Heart left ventricle (tissue), 16 donors: ENCODE results near the gene SERPING1. TPM values are rescaled to one million over a fixed set of nuclear protein-coding genes. Genes with fewer than 3 reads are reported as not detected.

Experiments
- ATAC-seq, 4 donors: fragments of 200-7000 bp; cut with Tn5 transposase; one replicate each; pipeline ENCODE4 v1.9.1; 2020 to 2022; ENCODE audit warnings: moderate library complexity in 4 of 4, mild to moderate bottlenecking in 3 of 4, moderate number of reproducible peaks in 1 of 4
- DNase-seq, 5 donors: peaks; one replicate each; pipeline ENCODE4 v3.0.0-alpha.2; 2020
- H3K27ac ChIP-seq, 12 donors: fragments of 200-600 bp; sonication (generic) in 4 of 12; one replicate each; pipeline versions ENCODE4 v1.5.0 to v1.8.0; 2016 to 2022; ENCODE audit warnings: mild to moderate bottlenecking in 2 of 12
- H3K27me3 ChIP-seq, 9 donors: fragments of 200-600 bp; sonication (generic) in 2 of 9; one replicate each; pipeline versions ENCODE4 v1.5.1 to v1.8.0; 2016 to 2022; ENCODE audit warnings: mild to moderate bottlenecking in 3 of 9
- H3K36me3 ChIP-seq, 9 donors: fragments of 200-600 bp; sonication (generic) in 2 of 9; one replicate each; pipeline versions ENCODE4 v1.5.0 to v1.8.0; 2018 to 2022; ENCODE audit warnings: mild to moderate bottlenecking in 2 of 9
- H3K4me1 ChIP-seq, 12 donors: fragments of 200-600 bp; sonication (generic) in 4 of 12; one replicate each; pipeline versions ENCODE4 v1.5.0 to v1.8.0; 2016 to 2022; ENCODE audit warnings: mild to moderate bottlenecking in 3 of 12
- H3K4me3 ChIP-seq, 12 donors: fragments of 200-600 bp; sonication (generic) in 4 of 12; one replicate each; pipeline versions ENCODE4 v1.5.0 to v1.8.0; 2017 to 2022; ENCODE audit warnings: mild to moderate bottlenecking in 9 of 12, moderate library complexity in 4 of 12
- H3K9me3 ChIP-seq, 12 donors: fragments of 200-600 bp; sonication (generic) in 4 of 12; one replicate each; pipeline versions ENCODE4 v1.5.0 to v1.8.0; 2016 to 2022; ENCODE audit warnings: mild to moderate bottlenecking in 1 of 12
- POLR2A ChIP-seq, 2 donors: fragments of 450-650 bp; IDR thresholded peaks; one replicate each; pipeline ENCODE4 v1.6.1; 2017; ENCODE audit warnings: antibody characterized with exemption in 2 of 2, mild to moderate bottlenecking in 2 of 2, moderate library complexity in 2 of 2
- WGBS, 4 donors: extraction: QIAGEN DNeasy Blood & Tissue Kit in 2 of 4; methylation state at CpG; one replicate each; pipeline versions ENCODE4 v1.1.5 to v1.1.7; 2013 to 2018; 5-methylcytosine and 5-hydroxymethylcytosine counted together
- intact Hi-C, 10 donors: fragments of 100-400 bp; cut with DNase I; formaldehyde crosslinking; loops; one replicate each; pipeline versions ENCODE4 v1.11.1 to v1.14.2; 2022
- polyA plus RNA-seq, 2 donors: library from polyadenylated mRNA; stranded (reverse); fragments of 200-250 nt; gene quantifications; one replicate each; pipeline ENCODE4 v1.2.3, GENCODE V29; 2013
- total RNA-seq, 9 donors: library from RNA; depleted of rRNA in 2 of 9; stranded (reverse); fragments of >200 nt in 2 of 9; fragmentation: NEBNext Ultra II Directional in 3 of 9; extraction: Animal tissue kit (Norgen Biotek cat#: 25700) in 3 of 9; gene quantifications; one replicate each; pipeline versions ENCODE4 v1.1.0 to v1.2.4, GENCODE V29; 2016 to 2023
- TF ChIP-seq, protein P1 (sequence below), 12 donors: fragments of 200-600 bp; sonication (generic) in 4 of 12; IDR thresholded peaks; one replicate each; pipeline versions ENCODE4 v1.5.0 to v1.8.0; 2018 to 2022; ENCODE audit warnings: antibody characterized with exemption in 12 of 12, mild to moderate bottlenecking in 5 of 12
- donor health status: ischemic (EF 13 %, LVEDD 7.1; RV severe dilation, severe dysfunction).
- donor health status: healthy with polysubstance abuse.
- donor health status: DM: no; HTN: yes; CAD: no.
- donor health status: DM: no; HTN: no; CAD: no.
- donor health status: ischemic (EF 25% LVEDD 6.9; RV normal size, moderate dysfunction).
- donor health status: ischemic (EF 25% LVEDD 5.7; RV mildly dilated, moderate dysfunction).
- donor health status: healthy.
- donor health status: DM: yes; HTN: yes; CAD: no.
- donor health status: ischemic (EF 35%, LVEDD 5.7; RV mildly dilated, moderate dysfunction).
- donor health status: nonischemic (EF 11% LVEDD 7.7; RV severe dilation, severe dysfunction).
- donor health status: DM: yes; HTN: yes; CAD: no.
- donor health status: PGD.
- donor health status: ischemic (EF 29% LVEDD 5.4; RV normal size, mild dysfunction).
- donor health status: nonischemic (EF 23%, LVEDD 6.1; RV moderate dilation, normal function).

SERPING1 gene
- total and polyA plus RNA-seq, 11 donors: 55.5 to 344 (median 87.0) TPM

DNA sequence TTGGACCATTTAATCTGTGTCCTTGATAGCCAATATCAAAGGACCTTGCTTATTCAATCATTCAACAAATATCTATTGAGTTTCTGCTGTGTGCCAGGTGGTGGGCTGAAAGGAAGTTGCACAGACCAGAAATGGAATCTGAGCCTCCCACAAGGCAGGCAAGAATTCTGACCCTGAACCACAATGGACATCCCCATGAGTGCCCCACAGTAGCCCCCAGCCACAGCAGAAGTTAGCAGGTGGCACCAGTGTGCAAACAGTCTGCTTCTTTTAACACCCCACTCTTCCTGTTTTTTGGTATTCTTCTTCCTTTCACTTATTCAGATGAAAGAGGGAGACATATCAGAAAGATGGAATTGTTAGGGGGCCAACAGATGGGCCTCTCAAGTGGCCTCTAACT lies 12.2 kb upstream of the SERPING1 start:
- H3K9me3 ChIP-seq: no peaks in the 10 kb centered on the region
- TF ChIP-seq, protein P1, sequence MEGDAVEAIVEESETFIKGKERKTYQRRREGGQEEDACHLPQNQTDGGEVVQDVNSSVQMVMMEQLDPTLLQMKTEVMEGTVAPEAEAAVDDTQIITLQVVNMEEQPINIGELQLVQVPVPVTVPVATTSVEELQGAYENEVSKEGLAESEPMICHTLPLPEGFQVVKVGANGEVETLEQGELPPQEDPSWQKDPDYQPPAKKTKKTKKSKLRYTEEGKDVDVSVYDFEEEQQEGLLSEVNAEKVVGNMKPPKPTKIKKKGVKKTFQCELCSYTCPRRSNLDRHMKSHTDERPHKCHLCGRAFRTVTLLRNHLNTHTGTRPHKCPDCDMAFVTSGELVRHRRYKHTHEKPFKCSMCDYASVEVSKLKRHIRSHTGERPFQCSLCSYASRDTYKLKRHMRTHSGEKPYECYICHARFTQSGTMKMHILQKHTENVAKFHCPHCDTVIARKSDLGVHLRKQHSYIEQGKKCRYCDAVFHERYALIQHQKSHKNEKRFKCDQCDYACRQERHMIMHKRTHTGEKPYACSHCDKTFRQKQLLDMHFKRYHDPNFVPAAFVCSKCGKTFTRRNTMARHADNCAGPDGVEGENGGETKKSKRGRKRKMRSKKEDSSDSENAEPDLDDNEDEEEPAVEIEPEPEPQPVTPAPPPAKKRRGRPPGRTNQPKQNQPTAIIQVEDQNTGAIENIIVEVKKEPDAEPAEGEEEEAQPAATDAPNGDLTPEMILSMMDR (IDR thresholded peaks at IDR 0.05): no peak
- TF ChIP-seq POLR2A (IDR thresholded peaks at IDR 0.05): no peak
- no peak overlapping the region for H3K4me3 ChIP-seq
- H3K36me3 ChIP-seq: no peaks in the 10 kb centered on the region
- peaks cover 0 to 4% (median 0%) of the 10 kb centered on the region in 9 donors for H3K27me3 ChIP-seq
- ATAC-seq: no peak
- no peak for DNase-seq
- H3K27ac ChIP-seq: no peak overlapping the region
- H3K4me1 ChIP-seq: peaks cover 0 to 5% (median 0%) of the 10 kb centered on the region in 12 donors
- intact Hi-C loops: loop anchor here in 1 of 10 donors (10.0 kb wide), 1 partner anchor 60 kb away; no protein-coding TSS in a partner anchor

DNA sequence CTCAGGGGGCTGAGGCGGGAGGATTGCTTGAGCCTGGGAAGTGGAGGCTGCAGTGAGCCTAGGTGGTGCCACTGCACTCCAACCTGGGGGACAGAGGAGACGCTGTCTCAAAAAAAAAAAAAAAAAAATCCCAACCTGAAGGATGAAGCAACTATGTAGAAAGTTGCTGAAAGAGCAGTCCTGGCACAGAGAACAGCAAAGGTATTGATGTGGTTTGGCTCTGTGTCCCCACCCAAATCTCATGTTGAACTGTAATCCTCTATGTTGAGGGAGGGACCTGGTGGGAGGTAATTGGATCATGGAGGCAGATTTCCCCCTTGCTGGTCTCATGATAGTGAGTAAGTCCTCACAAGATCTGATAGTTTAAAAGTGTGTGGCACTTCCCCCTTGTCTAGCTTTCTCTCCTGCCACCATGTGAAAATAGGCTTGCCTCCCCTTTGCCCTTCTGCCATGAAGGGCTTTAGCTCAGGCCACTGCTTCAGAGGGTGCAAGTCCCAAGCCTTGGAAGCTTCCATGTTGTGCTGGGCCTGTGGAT lies 10.7 kb upstream of the SERPING1 start:
- Histone ChIP-seq H3K27ac (no peak overlapping the region), H3K4me3 (no peak overlapping the region), H3K36me3 (no peaks in the 10 kb centered on the region), H3K4me1 (peaks cover 0 to 5% (median 0%) of the 10 kb centered on the region in 12 donors), H3K27me3 (peaks cover 0 to 4% (median 0%) of the 10 kb centered on the region in 9 donors), H3K9me3 (no peaks in the 10 kb centered on the region)
- no peak for TF ChIP-seq POLR2A (IDR thresholded peaks at IDR 0.05)
- TF ChIP-seq, protein P1 (IDR thresholded peaks at IDR 0.05): no peak
- 45 to 50% (median 48%) methylated on average over 2 of the region's 2 CpGs for WGBS, 4 donors
- ATAC-seq (no peak), DNase-seq (no peak)
- intact Hi-C loops: loop anchor here in 1 of 10 donors (10.0 kb wide), 1 partner anchor 62 kb away; no protein-coding TSS in a partner anchor

DNA sequence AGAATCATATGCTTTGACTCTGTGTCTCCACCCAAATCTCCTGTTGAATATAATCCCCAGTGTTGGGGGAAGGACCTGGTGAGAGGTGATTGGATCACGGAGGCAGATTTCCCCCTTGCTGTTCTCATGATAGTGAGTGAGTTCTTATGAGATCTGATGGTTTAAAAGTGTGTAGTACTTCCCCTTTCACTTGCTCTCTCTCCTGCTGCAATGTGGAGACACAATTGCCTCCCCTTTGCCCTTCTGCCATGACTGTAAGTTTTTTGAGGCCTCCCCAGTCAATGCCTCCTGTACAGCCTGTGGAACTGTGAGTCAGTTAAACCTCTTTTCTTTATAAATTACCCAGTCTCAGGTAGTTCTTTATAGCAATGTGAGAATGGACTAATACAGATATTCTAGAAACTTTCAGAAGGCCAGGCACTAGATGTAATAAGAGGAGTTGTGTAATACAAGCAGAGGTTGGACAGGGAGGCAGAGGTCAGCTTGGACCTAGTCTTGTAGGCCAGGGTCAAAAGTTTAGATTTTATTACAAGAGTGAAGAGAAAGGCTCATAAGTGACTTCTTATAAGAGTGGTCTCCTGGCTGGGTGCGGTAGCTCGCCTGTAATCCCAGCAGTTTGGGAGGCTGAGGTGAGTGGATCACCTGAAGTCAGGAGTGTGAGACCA lies 9.3 kb upstream of the SERPING1 start:
- TF ChIP-seq, protein P1 (IDR thresholded peaks at IDR 0.05): no peak
- no peak for TF ChIP-seq POLR2A (IDR thresholded peaks at IDR 0.05)
- no peak for ATAC-seq
- Histone ChIP-seq H3K9me3 (no peaks in the 10 kb centered on the region), H3K36me3 (no peaks in the 10 kb centered on the region), H3K27me3 (peaks cover 0 to 4% (median 0%) of the 10 kb centered on the region in 9 donors), H3K4me1 (peaks cover 0 to 5% (median 0%) of the 10 kb centered on the region in 12 donors), H3K27ac (no peak overlapping the region), H3K4me3 (no peak overlapping the region)
- intact Hi-C loops: loop anchor here in 1 of 10 donors (10.0 kb wide), 1 partner anchor 63 kb away; no protein-coding TSS in a partner anchor
- no peak for DNase-seq
- 82 to 100% (median 89%) methylated on average over 3 of the region's 3 CpGs for WGBS, 4 donors

DNA sequence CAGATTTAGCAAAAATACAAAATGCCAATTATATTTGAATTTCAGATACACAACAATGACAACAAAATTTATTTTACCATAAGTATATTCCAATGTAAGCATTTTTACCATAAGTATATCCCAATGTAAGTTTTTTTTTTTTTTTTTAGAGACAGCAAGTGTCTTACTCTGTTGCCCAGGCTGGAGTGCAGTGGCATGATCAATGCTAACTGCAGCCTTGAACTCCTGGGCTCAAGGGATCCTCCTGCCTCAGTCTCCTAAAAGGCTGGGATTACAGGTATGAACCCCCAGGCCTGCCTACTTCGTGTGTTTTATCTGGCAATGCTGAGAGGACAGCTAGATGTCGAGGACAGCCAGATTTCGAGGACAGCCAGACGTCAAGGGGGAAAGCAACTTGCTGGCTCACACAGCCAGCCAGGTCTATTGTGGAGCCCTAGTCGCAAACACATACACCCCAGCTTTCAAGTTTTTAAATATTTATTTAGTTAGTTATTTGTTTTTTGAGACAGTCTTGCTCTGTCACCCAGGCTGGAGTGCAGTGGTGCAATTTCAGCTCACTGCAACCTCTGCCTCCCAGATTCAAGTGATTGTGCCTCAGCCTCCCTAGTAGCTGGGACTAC lies 1.1 kb upstream of the SERPING1 start:
- ATAC-seq: no peak
- Histone ChIP-seq H3K9me3 (no peaks in the 10 kb centered on the region), H3K27me3 (peaks cover 0 to 4% (median 0%) of the 10 kb centered on the region in 9 donors), H3K4me1 (peaks cover 0 to 26% (median 6%) of the 10 kb centered on the region in 12 donors), H3K27ac (peak overlapping the region in 9 of 12 donors; percentile 86 to 97 (median 89)), H3K4me3 (peak overlapping the region in 1 of 12 donors; percentile 65), H3K36me3 (peaks cover 0 to 14% (median 2%) of the 10 kb centered on the region in 9 donors)
- intact Hi-C loops: loop anchor here in 1 of 10 donors (5.0 kb wide), 2 partner anchors 34 to 41 kb away; no protein-coding TSS in a partner anchor
- 50 to 71% (median 67%) methylated on average over 5 of the region's 5 CpGs for WGBS, 4 donors
- no peak for DNase-seq
- no peak for TF ChIP-seq POLR2A (IDR thresholded peaks at IDR 0.05)
- TF ChIP-seq, protein P1 (IDR thresholded peaks at IDR 0.05): no peak
